NCI-H446 (cell line): ENCODE measurements around the gene GOSR1.
"Not testable (repeated sequence)": the region's sequence is repeated elsewhere in the genome, so short reads cannot be mapped to it uniquely, and the experiment has no call there.

Source experiments
- DNase-seq, 2 experiments: peaks; one replicate each; lab custom pipeline; 2025; lab: John Stamatoyannopoulos, UW

The GOSR1 gene

GRCh38 chr17:30505868-30506417 is 28.7 kb downstream of the GOSR1 start:
- DNase-seq, result no peak

- no peak for DNase-seq
Observed at GRCh38 chr17:30506481-30506880, 29.3 kb downstream of the GOSR1 start.

- no peak for DNase-seq
Observed at GRCh38 chr17:30513346-30513745, 36.1 kb downstream of the GOSR1 start.

- no peak for DNase-seq
Observed at GRCh38 chr17:30514895-30515596, 37.8 kb downstream of the GOSR1 start.

- DNase-seq, result no peak
Observed at GRCh38 chr17:30517786-30518185, 40.6 kb downstream of the GOSR1 start.

GRCh38 chr17:30519166-30519565 is 42.0 kb downstream of the GOSR1 start:
- DNase-seq, result no peak

- no peak for DNase-seq
Observed at GRCh38 chr17:30519707-30520106, 42.5 kb downstream of the GOSR1 start.

GRCh38 chr17:30520436-30520835 is 43.2 kb downstream of the GOSR1 start:
- no peak for DNase-seq

- no peak for DNase-seq
Observed at GRCh38 chr17:30520882-30521281, 43.7 kb downstream of the GOSR1 start.

GRCh38 chr17:30521766-30522165 is 44.6 kb downstream of the GOSR1 start:
- DNase-seq, result no peak

- DNase-seq, result not testable (repeated sequence)
Observed at GRCh38 chr17:30523236-30523635, 46.0 kb downstream of the GOSR1 start.

- no peak for DNase-seq
Observed at GRCh38 chr17:30524847-30525246, 47.6 kb downstream of the GOSR1 start.

GRCh38 chr17:30526401-30526800 is 49.2 kb downstream of the GOSR1 start:
- DNase-seq, result no peak

- DNase-seq, result not testable (repeated sequence)
Observed at GRCh38 chr17:30528701-30529100, 51.5 kb downstream of the GOSR1 start.

GRCh38 chr17:30530346-30531025 is 53.3 kb downstream of the GOSR1 start:
- DNase-seq, result no peak

GRCh38 chr17:30532871-30533270 is 55.7 kb downstream of the GOSR1 start:
- no peak for DNase-seq

- DNase-seq, result no peak
Observed at GRCh38 chr17:30534298-30534697, 57.1 kb downstream of the GOSR1 start.

- DNase-seq, result no peak
Observed at GRCh38 chr17:30534938-30535921, 58.0 kb downstream of the GOSR1 start.

GRCh38 chr17:30536846-30537245 is 59.6 kb downstream of the GOSR1 start:
- DNase-seq, result not testable (repeated sequence)

GRCh38 chr17:30537667-30538066 is 60.5 kb downstream of the GOSR1 start:
- not testable (repeated sequence) for DNase-seq

GRCh38 chr17:30541802-30542201 is 64.6 kb downstream of the GOSR1 start:
- DNase-seq, result no peak

GRCh38 chr17:30543456-30543855 is 66.2 kb downstream of the GOSR1 start:
- no peak for DNase-seq
